ENCODE data around the gene EIF4G3.
"Not testable (repeated sequence)": the region's sequence is repeated elsewhere in the genome, so short reads cannot be mapped to it uniquely, and the experiment has no call there.

The EIF4G3 gene

GRCh38 chr1:21024136-21024896 lies 152.4 kb downstream of the EIF4G3 start:
- not testable (repeated sequence) for DNase-seq

- DNase-seq, result peak; percentile 99
Measured at GRCh38 chr1:21022279-21023040, 154.2 kb downstream of the EIF4G3 start.

- DNase-seq, result no peak
Measured at GRCh38 chr1:21021311-21021710, 155.4 kb downstream of the EIF4G3 start.

- no peak for DNase-seq
Measured at GRCh38 chr1:21020151-21020550, 156.5 kb downstream of the EIF4G3 start.

- DNase-seq, result no peak
Measured at GRCh38 chr1:21018673-21019072, 158.0 kb downstream of the EIF4G3 start.

- no peak for DNase-seq
Measured at GRCh38 chr1:21013510-21013909, 163.2 kb downstream of the EIF4G3 start.

GRCh38 chr1:21012937-21013336 lies 163.8 kb downstream of the EIF4G3 start:
- DNase-seq, result no peak

- no peak for DNase-seq
Measured at GRCh38 chr1:21007876-21008275, 168.8 kb downstream of the EIF4G3 start.

- DNase-seq, result no peak
Measured at GRCh38 chr1:21005466-21006239, 171.0 kb downstream of the EIF4G3 start.

- DNase-seq, result no peak
Measured at GRCh38 chr1:21003281-21004045, 173.2 kb downstream of the EIF4G3 start.

- DNase-seq, result no peak
Measured at GRCh38 chr1:21001042-21001441, 175.7 kb downstream of the EIF4G3 start.

GRCh38 chr1:21000245-21000594 lies 176.5 kb downstream of the EIF4G3 start:
- DNase-seq, result no peak

GRCh38 chr1:20999525-21000244 lies 177.0 kb downstream of the EIF4G3 start:
- no peak for DNase-seq

- DNase-seq, result no peak
Measured at GRCh38 chr1:20998826-20999225, 177.9 kb downstream of the EIF4G3 start.

- DNase-seq, result no peak
Measured at GRCh38 chr1:20997602-20998224, 179.0 kb downstream of the EIF4G3 start.

- no peak for DNase-seq
Measured at GRCh38 chr1:20996554-20996953, 180.1 kb downstream of the EIF4G3 start.

- DNase-seq, result no peak
Measured at GRCh38 chr1:20993716-20994575, 182.8 kb downstream of the EIF4G3 start.

GRCh38 chr1:20992322-20993056 lies 184.2 kb downstream of the EIF4G3 start:
- DNase-seq, result peak; percentile 70

- DNase-seq, result no peak
Measured at GRCh38 chr1:20988943-20989342, 187.8 kb downstream of the EIF4G3 start.
